ENCODE data around the gene MYO1G. TPM values are rescaled to one million over a fixed set of nuclear protein-coding genes. Genes with fewer than 3 reads are reported as not detected.
A peak's percentile ranks its signal among the peaks of the same experiment; 100 is the strongest.

Gene MYO1G
- total and polyA plus RNA-seq, 10 of the 15 experiments (the other 5 are each of a cell fraction or from before 2014, with no cell fraction given) = 1.8 to 232 (median 134) TPM

DNA sequence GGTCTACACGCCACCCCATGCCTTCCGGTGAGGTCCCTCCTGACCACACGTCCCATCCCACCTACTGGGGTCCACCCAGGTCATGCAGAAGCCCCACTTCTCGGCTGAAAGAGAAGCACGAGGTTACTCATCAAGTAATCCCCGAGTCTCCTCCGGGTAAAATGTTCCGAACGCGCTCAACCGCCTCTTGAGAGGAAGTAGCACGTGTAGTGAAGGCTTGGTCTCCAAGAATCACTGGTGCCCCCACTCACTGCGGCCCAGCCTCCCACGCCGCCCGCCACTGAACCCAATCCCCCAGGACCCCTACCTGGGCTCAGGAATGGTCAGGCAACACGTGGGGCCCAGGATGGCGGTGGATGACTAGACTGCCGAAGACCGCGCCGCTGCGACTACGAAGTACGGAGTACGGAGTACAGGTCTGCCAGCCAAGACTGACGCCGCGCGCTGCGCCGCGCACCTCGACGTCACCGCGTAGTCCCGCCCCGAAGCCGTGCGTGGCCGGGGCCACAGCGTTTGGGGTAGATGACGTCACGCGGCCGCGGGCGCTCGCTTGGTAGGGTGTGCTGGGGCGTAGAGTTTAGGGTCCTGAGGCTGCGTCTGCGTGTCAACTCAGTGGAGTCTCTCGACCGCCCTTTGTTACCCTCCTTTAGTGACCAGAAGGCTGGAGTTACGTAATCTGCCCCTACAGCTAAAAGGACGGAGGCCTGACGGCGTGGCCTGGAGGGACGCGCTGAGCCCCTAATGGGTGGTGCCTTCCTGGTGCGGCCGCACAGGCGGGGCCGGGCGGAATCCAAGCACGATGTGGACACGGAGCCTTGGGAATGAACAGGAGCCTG, 7.6 kb upstream of the MYO1G start (continued):
- TF ChIP-seq ZBTB40 (IDR thresholded peaks at IDR 0.05; ENCODE audit: borderline replicate concordance) (peak; percentile 33; the same call in 1 of the 2 replicates), ZSCAN29 (IDR thresholded peaks at IDR 0.05) (0 out of 2 replicates have a peak, but pooled peaks have one; percentile 53), TAF1 (IDR thresholded peaks at IDR 0.05; ENCODE audit: borderline replicate concordance, low read depth, low read length) (peak; percentile 99), ZBTB4 (CRISPR knock-in tag; IDR thresholded peaks at IDR 0.05) (no peak), SMAD1 (IDR thresholded peaks at IDR 0.05; ENCODE audit: low read depth, partially characterized antibody) (peak; percentile 70), RCOR1 (conservative IDR thresholded peaks at IDR 0.05; ENCODE audit: low read depth, low read length) (no peak), LARP7 (IDR thresholded peaks at IDR 0.05) (peak; percentile 97), SPI1 (IDR thresholded peaks at IDR 0.05; ENCODE audit: borderline replicate concordance, insufficient read depth, low read depth, low read length) (peak; percentile 11; the same call in 1 of the 2 replicates), MYC (IDR thresholded peaks at IDR 0.05; ENCODE audit: insufficient read depth, insufficient read length, insufficient replicate concordance, low read length, severe bottlenecking) (peak; percentile 100), ETV6 (conservative IDR thresholded peaks at IDR 0.05 in 1 of 2, IDR thresholded peaks at IDR 0.05 in 1 of 2; ENCODE audit: borderline replicate concordance in 1 of 2, low read depth in 1 of 2) (peak in 1 of 2 experiments; percentile 38; a peak in 1 of 4 replicates), GATAD2B (conservative IDR thresholded peaks at IDR 0.05; ENCODE audit: low read depth) (peak; percentile 84; the same call in 1 of the 2 replicates), SMARCA5 (IDR thresholded peaks at IDR 0.05) (peak; percentile 83), CREM (IDR thresholded peaks at IDR 0.05; ENCODE audit: low read depth) (peak; percentile 98), NBN (IDR thresholded peaks at IDR 0.05) (peak; percentile 100), SIN3A (IDR thresholded peaks at IDR 0.05; ENCODE audit: low read depth, low read length) (peak; percentile 31; the same call in 1 of the 2 replicates), PAX8 (IDR thresholded peaks at IDR 0.05) (no peak), ZNF217 (IDR thresholded peaks at IDR 0.05) (0 out of 2 replicates have a peak, but pooled peaks have one; percentile 17), CHD1 (IDR thresholded peaks at IDR 0.05; ENCODE audit: low read depth, low read length) (no peak), CBFB (IDR thresholded peaks at IDR 0.05; ENCODE audit: low read depth) (peak; percentile 93; the same call in 1 of the 2 replicates), TCF3 (IDR thresholded peaks at IDR 0.05; ENCODE audit: borderline replicate concordance, insufficient read depth, low read depth, low read length) (peak; percentile 78), IKZF2 (IDR thresholded peaks at IDR 0.05) (peak in 1 of 2 experiments; percentile 50; a peak in 2 of 4 replicates), NR2F1 (conservative IDR thresholded peaks at IDR 0.05) (peak; percentile 68), RELA (IDR thresholded peaks at IDR 0.05; ENCODE audit: borderline replicate concordance, partially characterized antibody) (peak; percentile 57), NFIC (IDR thresholded peaks at IDR 0.05; ENCODE audit: low read depth, low read length) (no peak)

Measured in GM12878 (cell line).